K562 (cell line): ENCODE data around the gene PTPN7. TPM values are rescaled to one million over a fixed set of nuclear protein-coding genes. Genes with fewer than 3 reads are reported as not detected.

Experiments
- ARHGAP35 ChIP-seq: fragments of 450-650 bp; IDR thresholded peaks from 2 replicates; pipeline ENCODE4 v1.6.1; 2018; ENCODE audit not compliant: partially characterized antibody
- ARNT ChIP-seq, 2 experiments: fragments of 450-650 bp; IDR thresholded peaks; 2 replicates each; pipeline ENCODE4 v1.6.1; 2016; ENCODE audit warnings: mild to moderate bottlenecking in 1 of 2
- BCL6 ChIP-seq: fragments of 250-450 bp; sonication (Bioruptor Pico); IDR thresholded peaks from 2 replicates; pipeline ENCODE4 v1.4.0; 2020
- BCOR ChIP-seq: fragments of 450-650 bp; IDR thresholded peaks from 2 replicates; pipeline ENCODE4 v1.6.1; 2016
- CREB1 ChIP-seq, 2 experiments: sonication (generic) in 1 of 2; formaldehyde crosslinking in 1 of 2; IDR thresholded peaks; 2 replicates each; pipeline versions ENCODE4 v1.6.1 to v1.8.0; 2012 to 2022; ENCODE audit warnings: inconsistent platforms in 1 of 2, mild to moderate bottlenecking in 1 of 2, missing genetic modification reagents in 1 of 2, moderate library complexity in 1 of 2
- CXXC5 ChIP-seq: fragments of 250-450 bp; sonication (Bioruptor Pico); IDR thresholded peaks from 2 replicates; pipeline ENCODE4 v1.8.0; 2022; ENCODE audit warnings: inconsistent platforms, mild to moderate bottlenecking, moderate library complexity
- ELF1 ChIP-seq: fragments of 200-800 bp; sonication (Bioruptor generic); IDR thresholded peaks from 2 replicates; pipeline ENCODE4 v1.6.1; 2016; ENCODE audit warnings: missing genetic modification characterization, missing compliant biosample characterization
- FOS ChIP-seq: IDR thresholded peaks from 3 replicates; pipeline ENCODE4 v1.6.1; 2011; ENCODE audit not compliant: insufficient read length; ENCODE audit errors: extremely low read depth
- KAT2B ChIP-seq: IDR thresholded peaks from one replicate; pipeline ENCODE4 v1.6.1; 2012; ENCODE audit warnings: low read depth, mild to moderate bottlenecking, control low read depth, inconsistent platforms, low read length, moderate library complexity
- KLF16 ChIP-seq: IDR thresholded peaks from 2 replicates; pipeline ENCODE4 v1.6.1; 2016; ENCODE audit warnings: antibody characterized with exemption
- LEF1 ChIP-seq: fragments of 450-650 bp; IDR thresholded peaks from 2 replicates; pipeline ENCODE4 v1.6.1; 2016; ENCODE audit warnings: mild to moderate bottlenecking
- MED1 ChIP-seq: sonication (generic); formaldehyde crosslinking; IDR thresholded peaks from 2 replicates; pipeline ENCODE4 v1.8.1; 2023; ENCODE audit warnings: missing genetic modification reagents, borderline replicate concordance
- NBN ChIP-seq: fragments of 450-650 bp; IDR thresholded peaks from 2 replicates; pipeline ENCODE4 v1.6.1; 2016; ENCODE audit warnings: low read depth, mild to moderate bottlenecking
- OTX1 ChIP-seq: fragments of 450-650 bp; formaldehyde crosslinking; IDR thresholded peaks from 2 replicates; pipeline ENCODE4 v1.4.0; 2022; ENCODE audit warnings: mild to moderate bottlenecking
- PHF8 ChIP-seq: fragments of 200-600 bp; sonication (generic); IDR thresholded peaks from 2 replicates; pipeline ENCODE4 v1.6.1; 2012; ENCODE audit warnings: mixed run types, mild to moderate bottlenecking, inconsistent platforms, low read length, moderate library complexity, borderline replicate concordance
- POLR2G ChIP-seq: fragments of 200-400 bp; formaldehyde crosslinking; IDR thresholded peaks from 2 replicates; pipeline ENCODE4 v1.6.1; 2017; ENCODE audit warnings: low read depth, mild to moderate bottlenecking, antibody characterized with exemption, low read length, moderate library complexity
- PURB ChIP-seq: sonication (generic); formaldehyde crosslinking; IDR thresholded peaks from 2 replicates; pipeline ENCODE4 v1.9.0; 2021; ENCODE audit warnings: low read depth, mild to moderate bottlenecking, missing genetic modification reagents
- SIN3A ChIP-seq, 2 experiments: fragments of 150-350 bp in 1 of 2; IDR thresholded peaks; 2 replicates each; pipeline ENCODE4 v1.6.1; 2011 to 2016; ENCODE audit warnings: borderline replicate concordance in 2 of 2, low read depth in 2 of 2, low read length in 2 of 2, mild to moderate bottlenecking in 2 of 2, moderate library complexity in 2 of 2; ENCODE audit not compliant: control insufficient read depth in 1 of 2
- SIN3B ChIP-seq: fragments of 450-650 bp; IDR thresholded peaks from 2 replicates; pipeline ENCODE4 v1.6.1; 2017; ENCODE audit warnings: low read depth, mild to moderate bottlenecking, moderate library complexity
- SREBF1 ChIP-seq: fragments of 150-350 bp; IDR thresholded peaks from 2 replicates; pipeline ENCODE4 v1.6.1; 2014; ENCODE audit warnings: antibody characterized with exemption, low read depth, low read length, borderline replicate concordance
- ZC3H4 ChIP-seq: sonication (generic); formaldehyde crosslinking; IDR thresholded peaks from 2 replicates; pipeline ENCODE4 v1.9.0; 2021; ENCODE audit warnings: missing genetic modification reagents, borderline replicate concordance
- ZC3H8 ChIP-seq: fragments of 450-650 bp; IDR thresholded peaks from 2 replicates; pipeline ENCODE4 v1.6.1; 2017
- ZKSCAN8 ChIP-seq: fragments of 200-800 bp; sonication (Bioruptor generic); IDR thresholded peaks from 2 replicates; pipeline ENCODE4 v1.6.1; 2016; ENCODE audit warnings: missing genetic modification characterization, missing compliant biosample characterization
- ZNF408 ChIP-seq: fragments of 250-450 bp; sonication (Bioruptor Pico); IDR thresholded peaks from 2 replicates; pipeline ENCODE4 v1.4.0; 2020; ENCODE audit warnings: low read depth, mild to moderate bottlenecking, moderate library complexity
- ZNF507 ChIP-seq: conservative IDR thresholded peaks from 2 replicates; pipeline ENCODE4 v1.6.1; 2017; ENCODE audit warnings: missing genetic modification characterization, missing compliant biosample characterization
- ZNF551 ChIP-seq: fragments of 250-450 bp; sonication (Bioruptor Pico); IDR thresholded peaks from 2 replicates; pipeline ENCODE4 v1.5.0; 2021; ENCODE audit warnings: mild to moderate bottlenecking, moderate library complexity
- polyA plus RNA-seq, 8 experiments: library from polyadenylated mRNA; depleted of rRNA in 4 of 8; stranded (reverse) in 5 of 8; unstranded in 3 of 8; fragments of >200 nt; fragmentation: Nextera tagmentation in 2 of 8; fragmentation: Illumina TruSeq in 1 of 8; extraction: Ambion mirVana in 2 of 8; extraction: Trizol in 1 of 8; gene quantifications; 2 replicates each; pipeline versions ENCODE4 v1.2.1 to v1.2.3, GENCODE V29; 2011 to 2014; ENCODE audit warnings: inconsistent platforms in 1 of 8, missing spikeins in 1 of 8
- total RNA-seq, 7 experiments: library from RNA; depleted of rRNA in 6 of 7; stranded (reverse); fragments of >200 nt in 6 of 7; fragmentation: Illumina TruSeq in 2 of 7; extraction: Trizol in 2 of 7; gene quantifications; 2 replicates each; pipeline versions ENCODE4 v1.2.1 to v1.2.3, GENCODE V29; 2011 to 2021; ENCODE audit warnings: low replicate concordance in 1 of 7
- TF ChIP-seq, protein P1 (sequence below): sonication (generic); formaldehyde crosslinking; IDR thresholded peaks from 2 replicates; pipeline ENCODE4 v1.8.0; 2022; ENCODE audit warnings: mild to moderate bottlenecking, missing genetic modification reagents, borderline replicate concordance

Gene PTPN7
- total and polyA plus RNA-seq, 9 of the 15 experiments (the other 6 are each of a cell fraction or from before 2014, with no cell fraction given): 18.7 to 144 (median 120) TPM

DNA sequence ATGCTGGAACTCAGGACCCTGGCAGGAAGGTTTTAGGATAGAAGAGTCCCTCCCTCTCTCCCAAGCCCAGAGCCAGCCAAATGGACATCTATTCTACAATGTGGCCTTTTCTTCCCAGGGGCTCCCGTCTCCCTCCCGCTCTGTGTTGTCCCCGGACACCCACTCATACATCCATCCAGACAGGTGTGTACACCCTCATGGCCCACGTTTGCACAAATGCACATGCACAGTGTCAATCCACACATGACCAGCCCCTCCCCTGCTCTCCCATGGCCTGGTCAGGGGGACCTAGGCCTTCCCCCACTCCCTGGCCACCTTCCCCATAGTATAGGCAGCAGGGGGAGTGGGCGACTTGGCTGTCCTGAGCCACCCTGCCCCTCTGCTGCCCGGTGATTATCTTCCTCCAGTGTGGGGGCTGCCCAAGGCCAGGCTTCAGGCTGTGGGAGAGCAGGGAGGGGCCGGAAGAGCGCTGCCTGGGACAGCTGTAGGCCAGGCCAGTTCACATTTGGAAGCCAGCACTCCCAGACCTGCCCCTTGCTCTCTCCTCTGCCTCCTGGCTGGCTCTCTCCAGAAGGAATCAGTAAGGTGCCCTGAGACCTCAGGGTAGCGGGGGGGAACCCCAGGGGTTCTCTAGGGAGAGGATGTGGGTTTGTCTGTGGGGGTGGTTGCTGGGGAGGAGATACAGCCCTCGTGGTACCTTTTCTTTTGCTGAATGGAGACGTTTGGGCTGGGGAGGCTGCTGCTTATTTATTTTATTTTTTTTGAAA lies 4.1 kb upstream of the PTPN7 start (continued):
- TF ChIP-seq CXXC5 (peak; percentile 54), SIN3A (IDR thresholded peaks at IDR 0.05; ENCODE audit: borderline replicate concordance in 2 of 2, control insufficient read depth in 1 of 2, low read depth in 2 of 2, low read length in 2 of 2) (peak in 1 of 2 experiments; percentile 57; a peak in 1 of 4 replicates), NBN (no peak), PURB (CRISPR knock-in tag) (no peak), BCL6 (no peak), PHF8 (peak; percentile 52; the same call in 1 of the 2 replicates), CREB1 (IDR thresholded peaks at IDR 0.05) (no peak), CREB1 (CRISPR knock-in tag; IDR thresholded peaks at IDR 0.05) (no peak), ZNF408 (no peak), ARHGAP35 (no peak), ARNT (IDR thresholded peaks at IDR 0.05) (no peak), POLR2G (peak; percentile 80), FOS (no peak), SREBF1 (no peak), OTX1 (CRISPR knock-in tag) (no peak), BCOR (0 out of 2 replicates have a peak, but pooled peaks have one; percentile 4), KAT2B (no peak), KLF16 (peak; percentile 55; the same call in 1 of the 2 replicates), SIN3B (no peak), ZC3H8 (no peak), LEF1 (peak; percentile 21; the same call in 1 of the 2 replicates), ZNF507 (no peak), ZC3H4 (CRISPR knock-in tag) (no peak), ZNF551 (CRISPR knock-in tag) (no peak), MED1 (no peak), ELF1 (peak; percentile 52; the same call in 1 of the 2 replicates), ZKSCAN8 (CRISPR knock-in tag) (no peak)
- TF ChIP-seq, protein P1, sequence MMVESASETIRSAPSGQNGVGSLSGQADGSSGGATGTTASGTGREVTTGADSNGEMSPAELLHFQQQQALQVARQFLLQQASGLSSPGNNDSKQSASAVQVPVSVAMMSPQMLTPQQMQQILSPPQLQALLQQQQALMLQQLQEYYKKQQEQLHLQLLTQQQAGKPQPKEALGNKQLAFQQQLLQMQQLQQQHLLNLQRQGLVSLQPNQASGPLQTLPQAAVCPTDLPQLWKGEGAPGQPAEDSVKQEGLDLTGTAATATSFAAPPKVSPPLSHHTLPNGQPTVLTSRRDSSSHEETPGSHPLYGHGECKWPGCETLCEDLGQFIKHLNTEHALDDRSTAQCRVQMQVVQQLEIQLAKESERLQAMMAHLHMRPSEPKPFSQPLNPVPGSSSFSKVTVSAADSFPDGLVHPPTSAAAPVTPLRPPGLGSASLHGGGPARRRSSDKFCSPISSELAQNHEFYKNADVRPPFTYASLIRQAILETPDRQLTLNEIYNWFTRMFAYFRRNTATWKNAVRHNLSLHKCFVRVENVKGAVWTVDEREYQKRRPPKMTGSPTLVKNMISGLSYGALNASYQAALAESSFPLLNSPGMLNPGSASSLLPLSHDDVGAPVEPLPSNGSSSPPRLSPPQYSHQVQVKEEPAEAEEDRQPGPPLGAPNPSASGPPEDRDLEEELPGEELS (CRISPR knock-in tag): no peak
